NCI-H2196 (cell line): ENCODE data around the gene KRI1.
"Not testable (repeated sequence)": the region's sequence is repeated elsewhere in the genome, so short reads cannot be mapped to it uniquely, and the experiment has no call there.

Experiments used
- DNase-seq: peaks from one replicate; lab custom pipeline; 2025; ENCODE audit not compliant: unreplicated experiment; lab: John Stamatoyannopoulos, UW

The KRI1 gene

DNA sequence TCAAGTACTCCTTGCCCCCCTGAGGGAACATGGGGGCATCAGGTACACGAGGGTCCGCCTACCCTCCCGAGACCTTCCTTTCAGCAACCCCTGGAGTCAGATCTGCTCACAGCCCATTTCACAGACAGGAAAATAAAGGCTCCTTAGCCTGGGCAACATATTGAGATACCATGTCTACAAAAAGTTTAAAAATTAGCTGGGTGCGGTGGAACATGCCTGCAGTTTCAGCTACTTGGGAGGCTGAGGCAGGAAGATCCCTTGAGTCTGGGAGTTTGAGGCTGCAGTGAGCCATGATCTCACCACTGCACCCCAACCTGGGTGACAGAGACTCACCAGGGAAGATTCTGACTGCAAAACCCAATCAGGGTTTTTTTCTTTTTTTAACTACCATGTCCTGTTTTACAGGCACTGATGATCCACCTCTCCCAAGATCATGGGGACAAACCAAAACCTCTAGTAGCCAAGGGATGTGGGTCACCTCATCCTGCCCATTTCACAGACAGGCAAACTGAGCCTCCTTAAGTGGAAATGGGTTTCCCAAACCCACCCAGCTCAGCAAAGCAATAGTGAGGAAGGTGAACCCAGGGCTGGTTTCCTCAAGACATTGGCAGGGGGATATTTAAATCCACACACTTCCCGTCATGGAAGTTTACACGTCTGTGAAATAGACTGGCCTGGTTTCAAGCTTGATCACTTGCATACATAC lies 9.4 kb upstream of the KRI1 start:
- no peak for DNase-seq

DNA sequence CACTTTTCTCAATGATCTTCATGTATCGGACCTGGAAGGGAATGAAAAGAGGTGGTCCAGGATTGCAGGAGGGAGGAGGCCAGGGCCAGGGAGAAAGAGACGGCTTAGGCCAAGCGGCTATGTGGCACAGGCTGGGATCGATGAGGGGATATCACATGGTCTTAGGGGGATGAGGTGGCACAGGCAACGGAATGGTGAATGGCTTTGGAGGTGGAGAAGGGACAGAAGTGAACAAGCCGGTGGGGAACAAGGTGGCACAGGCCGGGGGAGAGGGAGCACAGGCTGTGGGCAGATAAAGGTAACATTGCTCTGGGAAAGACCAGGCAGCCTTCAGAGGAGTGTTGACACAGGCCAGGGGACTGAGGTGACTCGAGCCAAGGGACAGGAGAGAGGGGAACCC lies 8.7 kb upstream of the KRI1 start:
- DNase-seq = no peak

DNA sequence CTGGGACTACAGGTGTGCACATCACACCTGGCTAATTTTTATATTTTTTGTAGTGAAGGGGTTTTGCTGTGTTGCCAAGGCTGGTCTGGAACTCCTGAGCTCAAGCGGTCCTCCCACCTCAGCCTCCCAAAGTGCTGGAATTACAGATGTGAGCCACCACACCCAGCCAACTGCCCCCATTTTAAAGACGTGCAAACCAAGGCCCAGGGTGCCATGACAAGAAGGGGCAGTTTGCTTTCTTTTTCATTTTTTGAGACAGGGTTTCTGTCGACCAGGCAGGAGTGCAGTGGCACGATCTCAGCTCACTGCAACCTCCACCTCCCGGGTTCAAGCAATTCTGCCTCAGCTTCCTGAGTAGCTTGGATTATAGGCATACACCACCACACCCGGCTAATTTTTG lies 8.0 kb upstream of the KRI1 start:
- DNase-seq = not testable (repeated sequence)

DNA sequence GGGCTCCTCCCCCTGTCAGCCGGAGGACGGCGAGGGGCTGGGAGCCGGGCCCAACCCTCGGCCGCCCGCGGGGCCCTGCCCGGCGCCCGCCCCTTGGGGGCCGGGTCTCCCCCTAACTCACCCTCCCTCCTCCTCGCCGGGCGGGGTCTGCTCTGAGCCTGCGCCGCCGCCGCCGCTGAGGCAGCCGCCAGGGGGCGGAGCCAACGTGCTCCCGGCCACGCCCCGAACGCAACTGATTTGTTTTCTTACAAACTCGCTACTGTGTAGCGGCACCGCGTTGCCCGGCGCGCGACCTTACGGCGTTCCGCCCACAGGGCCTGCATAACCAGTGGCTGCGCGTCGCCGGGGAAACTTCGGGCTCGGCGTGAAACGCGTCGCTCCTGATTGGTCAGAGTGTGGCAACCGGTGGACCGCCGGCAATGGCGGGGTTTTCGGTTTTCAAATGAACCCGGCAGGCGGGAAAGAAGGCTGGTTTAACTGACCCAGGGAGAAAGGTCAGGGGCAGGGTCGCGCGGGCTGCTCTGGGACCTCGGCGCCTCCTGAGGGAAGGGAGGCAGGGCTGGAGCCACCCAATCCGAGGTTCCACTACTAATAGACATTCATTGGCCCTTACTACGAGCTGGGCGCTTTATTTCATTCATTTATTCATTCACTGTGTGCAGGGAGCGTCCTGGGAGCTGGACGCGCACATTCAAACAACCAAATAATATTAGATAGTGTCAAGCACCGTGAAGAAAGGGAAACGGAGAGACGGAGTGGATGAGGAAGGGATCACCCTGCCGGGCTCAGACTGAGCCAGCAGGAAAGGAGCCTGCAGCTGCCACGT lies 3.2 kb upstream of the KRI1 start, which contains the start of gene CDKN2D:
Gene CDKN2D, minus strand, starts transcription at position 154 of the 826 bp plus-strand sequence. CDS start 326 bp downstream, outside the sequence.
- DNase-seq = peak; percentile 100

DNA sequence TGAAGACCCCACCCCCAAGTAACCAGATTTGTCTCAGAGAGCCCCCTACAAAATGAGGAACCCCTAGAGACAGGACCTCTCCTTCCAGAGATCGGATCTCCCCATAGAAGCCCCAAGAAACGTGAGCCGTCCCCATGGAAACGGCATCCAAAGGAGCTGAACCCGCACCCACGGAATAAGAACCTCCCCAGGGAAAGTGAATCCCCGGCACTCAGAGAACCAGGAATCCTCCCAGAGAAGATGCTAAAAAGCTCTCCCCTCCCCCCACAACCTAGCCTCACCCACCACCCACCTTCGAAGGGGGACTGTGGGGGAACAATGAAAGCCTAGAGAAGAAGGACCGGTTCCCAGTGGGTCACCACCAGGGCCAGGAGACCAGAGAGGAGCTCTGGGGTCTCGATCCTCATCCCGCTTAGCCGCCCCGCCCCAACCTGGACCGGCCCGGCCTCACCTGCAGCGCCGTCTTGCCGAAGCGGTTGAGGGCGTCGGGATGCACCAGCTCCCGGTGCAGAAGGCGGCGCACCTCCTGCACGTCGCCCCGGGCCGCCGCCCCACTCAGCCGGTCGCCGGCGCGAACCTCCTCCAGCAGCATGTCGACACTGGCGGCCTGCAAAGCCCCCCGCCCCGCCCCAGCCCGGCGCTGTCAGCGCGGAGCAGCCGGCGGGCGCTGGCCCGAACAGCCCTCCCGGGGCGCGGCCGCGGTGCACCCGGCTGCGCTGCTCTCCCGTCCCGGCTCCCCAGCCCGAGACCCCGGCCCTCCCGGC lies 2.4 kb upstream of the KRI1 start:
- DNase-seq = peak; percentile 65

DNA sequence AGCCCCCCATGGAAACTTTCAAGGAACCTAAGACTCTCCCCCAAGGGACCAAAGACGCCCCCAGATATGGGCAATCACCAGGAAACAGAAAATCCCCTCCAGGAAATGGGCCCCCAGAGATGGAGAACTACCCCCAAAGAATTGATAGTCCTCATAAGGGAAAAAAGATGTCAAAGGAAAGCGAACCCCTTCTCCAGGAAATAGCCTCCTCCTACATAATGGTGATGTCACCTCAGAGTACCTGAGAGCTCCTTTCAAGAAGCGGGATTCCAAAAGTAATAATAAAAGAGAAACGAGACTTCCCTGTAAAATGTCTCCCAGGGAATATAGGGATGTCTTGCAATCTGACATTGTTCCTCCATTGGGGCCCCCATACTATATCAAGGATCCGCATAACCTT lies 1.8 kb upstream of the KRI1 start:
- DNase-seq = no peak

DNA sequence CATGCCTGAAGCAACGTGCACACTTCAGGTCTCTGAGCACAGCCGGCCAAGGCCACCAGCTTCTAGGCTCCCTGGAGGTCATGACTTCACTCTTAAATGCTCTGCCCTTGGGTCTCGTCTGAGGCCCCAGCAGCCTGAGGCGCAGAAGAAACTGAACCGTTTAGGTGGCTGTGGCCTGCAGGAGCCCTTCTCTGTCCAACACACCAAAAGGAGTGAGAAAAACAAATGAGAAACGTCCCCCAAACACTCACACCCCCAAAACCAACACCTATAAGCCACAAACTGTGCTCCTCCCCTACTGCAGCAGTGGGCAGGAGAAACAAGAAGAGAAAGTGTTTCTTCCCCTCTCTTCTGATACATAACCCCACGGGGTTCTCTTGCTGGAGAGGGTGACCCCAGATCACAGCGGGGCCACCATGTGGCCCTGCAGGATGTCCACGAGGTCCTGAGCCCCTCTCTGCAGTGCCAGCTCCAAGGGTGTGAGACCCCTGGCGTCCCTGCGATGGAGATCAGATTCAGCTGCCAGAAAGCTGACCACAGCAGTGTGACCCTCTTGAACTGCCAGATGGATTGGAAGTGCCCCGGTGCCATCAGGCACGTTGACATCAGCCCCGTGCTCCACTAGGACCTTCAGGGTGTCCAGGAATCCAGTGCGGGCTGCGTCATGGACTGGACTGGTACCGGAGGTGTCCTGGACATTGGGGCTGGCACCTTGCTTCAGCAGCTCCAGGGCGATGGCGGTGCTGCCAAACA lies 1.0 kb upstream of the KRI1 start:
- no peak for DNase-seq

DNA sequence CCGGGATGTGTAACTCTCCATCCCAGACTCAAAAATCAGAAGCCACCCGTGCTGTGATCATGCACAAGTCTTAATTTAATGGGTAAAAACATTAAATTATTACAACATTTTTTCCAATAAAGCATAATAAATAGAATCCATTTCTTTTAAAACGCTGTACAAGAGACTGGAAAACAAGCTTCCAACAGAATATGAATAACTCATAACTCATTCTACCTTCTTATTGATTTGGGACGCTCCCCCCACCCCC lies 523 bp upstream of the KRI1 start:
- no peak for DNase-seq

DNA sequence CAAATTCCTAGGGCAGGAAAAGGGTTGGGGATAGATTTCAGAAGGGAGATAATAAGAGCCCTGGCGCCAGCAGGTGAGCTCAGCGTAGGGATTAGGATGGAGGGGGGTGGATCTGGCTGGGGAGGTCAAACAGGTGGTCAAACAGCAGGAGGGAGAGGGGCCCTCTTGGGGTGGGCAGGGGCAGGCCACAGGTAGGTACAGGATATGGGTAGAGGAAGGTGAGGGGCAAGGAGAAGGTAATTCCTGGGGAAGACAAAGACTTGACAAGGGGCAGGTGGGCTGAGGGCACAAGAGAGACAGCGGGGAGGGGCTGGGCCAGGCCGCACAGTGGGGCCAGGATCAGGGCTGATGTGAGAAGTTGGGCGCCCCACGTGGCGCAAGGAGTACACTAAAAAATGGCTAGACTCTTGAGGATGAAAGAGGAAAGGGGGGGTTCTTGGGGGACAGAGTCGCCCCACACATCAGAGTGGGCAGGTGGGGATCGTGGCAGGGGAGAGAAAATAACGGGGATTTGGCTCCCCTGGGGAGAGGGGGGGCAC lies 713 bp downstream of the KRI1 start:
- peak; percentile 19 for DNase-seq

DNA sequence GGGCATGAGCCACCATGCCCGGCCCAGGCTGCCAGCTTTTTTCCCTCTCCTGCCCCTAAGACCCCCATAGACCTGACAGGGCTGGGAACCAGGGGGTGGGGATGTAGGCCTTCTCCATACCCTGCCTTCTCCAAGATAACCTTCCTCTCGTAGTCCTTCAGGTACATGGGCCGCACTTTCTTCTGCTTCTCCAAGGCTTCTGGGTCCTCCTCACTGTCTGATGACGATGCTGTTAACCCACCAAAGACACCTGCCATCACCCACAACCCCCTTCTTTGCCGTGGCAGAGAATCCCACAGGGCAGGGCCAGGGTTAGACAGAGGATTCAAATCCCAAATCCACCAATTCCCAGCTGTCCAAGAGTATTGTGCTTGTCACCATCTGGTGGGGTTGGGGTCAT lies 3.2 kb downstream of the KRI1 start:
- no peak for DNase-seq

DNA sequence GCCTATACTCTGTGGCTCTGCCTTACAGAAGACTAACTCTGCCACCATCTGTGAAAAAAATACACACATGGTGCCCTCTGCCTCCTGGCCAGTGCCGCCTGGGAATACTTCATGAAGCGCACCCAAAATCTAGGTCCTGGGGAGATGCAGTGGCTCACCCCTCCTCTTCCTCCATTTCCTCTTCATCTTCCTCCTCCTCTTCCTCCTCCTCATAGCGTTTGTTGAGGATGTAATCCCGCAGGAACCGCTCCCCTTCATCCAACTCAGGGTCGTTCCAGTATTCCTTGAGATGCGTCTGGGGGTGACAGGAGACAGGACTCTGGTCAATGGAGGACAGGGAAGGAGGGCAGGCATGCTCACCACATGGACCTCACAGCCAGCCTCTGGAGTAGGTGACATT lies 5.7 kb downstream of the KRI1 start:
- DNase-seq = no peak

DNA sequence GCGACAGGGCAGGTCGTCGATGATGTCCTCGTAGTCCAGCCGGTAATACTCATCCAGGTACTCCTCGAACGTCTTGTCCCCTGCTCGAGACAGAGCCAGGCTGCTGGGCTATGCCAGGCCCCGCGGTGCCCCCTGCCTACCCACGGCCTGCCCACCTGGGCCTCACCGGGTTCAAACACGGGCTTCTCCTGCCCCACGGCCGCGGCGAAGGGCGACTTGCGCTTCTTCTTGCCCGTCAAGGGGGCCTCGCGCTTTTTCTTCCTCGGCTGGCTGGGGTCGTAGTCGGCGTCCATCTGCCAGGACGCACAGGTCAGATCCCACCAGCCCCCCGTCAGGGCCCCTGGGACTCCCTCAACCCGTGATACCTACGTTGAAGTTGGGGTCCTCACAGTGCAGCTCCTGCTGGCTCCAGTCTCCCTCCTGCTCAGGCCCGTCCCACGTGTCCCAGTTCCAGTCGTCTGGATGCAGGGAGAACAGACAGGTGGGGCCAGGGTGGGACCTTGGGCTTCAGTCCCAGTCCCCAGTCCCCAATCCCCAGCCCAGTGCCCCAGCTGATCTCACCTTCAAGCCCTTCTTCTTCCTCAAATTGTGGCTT lies 8.1 kb downstream of the KRI1 start:
- DNase-seq = no peak

DNA sequence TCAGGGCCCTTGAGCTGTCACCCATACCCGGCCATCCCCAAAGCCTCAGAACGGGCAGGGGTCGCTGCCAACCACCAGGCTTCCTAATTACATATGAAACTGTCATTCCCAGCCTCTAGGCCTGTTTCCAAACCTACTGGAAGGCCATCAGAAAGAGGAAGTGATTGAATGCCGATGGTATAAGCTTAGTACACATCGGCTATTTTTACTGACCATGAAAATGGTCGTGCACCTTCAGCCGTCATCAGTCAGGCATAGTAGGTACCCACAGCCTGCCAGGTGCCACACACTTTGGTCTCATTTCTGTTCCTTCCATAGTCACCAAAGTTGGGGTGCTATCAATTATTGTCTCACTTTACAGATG lies 10.2 kb downstream of the KRI1 start:
- DNase-seq = no peak

DNA sequence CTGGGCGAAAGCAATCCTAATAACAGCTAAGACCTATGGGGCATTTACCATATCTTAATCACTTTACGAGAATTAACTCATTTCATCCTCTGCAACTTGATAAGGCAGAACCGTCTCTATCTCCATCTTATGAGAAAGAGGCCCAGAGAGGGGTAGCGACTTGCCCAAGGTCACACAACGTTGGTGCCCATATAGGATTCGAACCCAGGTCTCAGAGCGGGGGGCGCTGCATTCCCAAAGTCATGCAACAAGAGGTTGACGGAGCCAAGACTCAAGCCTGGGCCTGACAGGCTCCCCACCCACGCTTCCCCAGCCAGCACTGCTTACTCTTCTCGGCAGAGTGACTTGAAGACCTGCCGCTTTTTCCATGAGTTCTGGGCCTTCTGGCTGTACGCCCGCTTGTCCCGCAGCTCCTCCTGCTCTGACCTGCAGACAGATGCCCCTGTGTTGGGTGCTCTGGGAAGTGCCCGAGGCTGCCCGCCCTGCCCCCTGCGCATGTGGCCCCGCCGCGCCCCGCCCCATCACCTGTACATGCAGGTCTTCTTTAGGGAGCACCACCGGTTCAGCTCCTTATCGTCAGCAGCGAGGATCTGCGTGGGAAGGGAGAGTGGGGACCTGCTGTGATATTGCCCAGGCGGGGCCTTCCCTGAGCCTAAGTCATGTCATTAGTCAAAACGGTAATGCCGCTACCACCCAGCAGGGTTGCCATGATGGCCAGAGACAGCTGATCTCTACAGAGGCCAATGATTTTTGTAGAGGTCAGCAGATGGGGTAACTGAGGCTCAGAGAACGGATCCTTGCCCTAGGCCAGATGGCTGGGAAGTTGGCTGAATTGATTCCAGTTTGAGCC lies 10.8 kb downstream of the KRI1 start:
- DNase-seq = no peak

DNA sequence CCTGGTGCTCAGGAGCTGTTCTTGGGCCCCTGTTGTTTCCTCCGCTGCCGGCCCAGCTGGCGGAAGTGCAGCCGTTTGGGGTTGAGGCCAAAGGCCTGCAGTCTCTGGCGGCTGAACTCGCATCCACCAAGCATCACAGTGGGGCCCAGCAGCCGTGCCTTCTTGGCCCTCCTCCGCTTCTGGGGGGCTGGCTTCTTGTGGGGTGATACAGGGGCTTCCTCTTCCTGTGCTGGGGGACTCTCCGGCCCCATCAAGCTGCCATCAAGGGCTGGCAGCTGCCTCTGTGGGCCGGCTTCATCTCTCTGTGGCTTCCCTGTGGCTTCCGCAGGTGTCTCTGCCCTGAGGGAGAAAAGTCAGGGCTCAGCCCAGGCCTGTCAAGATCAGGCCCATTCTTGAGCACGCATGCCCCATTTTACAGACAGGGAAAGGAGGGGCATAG lies 11.8 kb downstream of the KRI1 start:
- no peak for DNase-seq

DNA sequence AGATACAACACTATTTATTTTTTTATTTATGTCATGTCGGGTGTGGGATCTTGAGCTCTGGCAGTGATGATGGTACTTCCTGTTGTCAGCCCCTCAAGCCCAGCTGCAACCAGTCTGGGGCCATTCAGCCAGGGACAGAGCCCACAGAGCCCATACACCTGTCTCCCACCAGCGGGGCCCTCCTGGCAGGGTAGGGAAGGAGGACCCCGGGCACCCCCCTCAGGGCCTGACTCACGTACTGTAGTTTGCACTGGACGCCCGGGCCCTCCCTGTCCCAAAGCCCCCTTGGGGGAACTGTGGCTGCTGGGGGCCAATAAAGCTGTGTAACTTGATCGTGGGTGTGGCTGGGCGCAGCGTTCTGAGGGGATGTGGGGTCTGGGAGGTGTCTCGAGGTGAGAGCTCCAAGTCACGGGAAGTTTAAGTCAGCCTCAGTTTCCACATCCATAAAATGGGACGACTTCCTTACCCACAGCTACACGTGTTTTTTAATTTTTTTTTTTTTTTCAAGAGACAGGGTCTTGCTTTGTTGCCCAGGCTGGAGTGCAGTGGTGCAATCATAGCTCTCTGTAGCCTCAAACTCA lies 12.6 kb downstream of the KRI1 start:
- DNase-seq = no peak

DNA sequence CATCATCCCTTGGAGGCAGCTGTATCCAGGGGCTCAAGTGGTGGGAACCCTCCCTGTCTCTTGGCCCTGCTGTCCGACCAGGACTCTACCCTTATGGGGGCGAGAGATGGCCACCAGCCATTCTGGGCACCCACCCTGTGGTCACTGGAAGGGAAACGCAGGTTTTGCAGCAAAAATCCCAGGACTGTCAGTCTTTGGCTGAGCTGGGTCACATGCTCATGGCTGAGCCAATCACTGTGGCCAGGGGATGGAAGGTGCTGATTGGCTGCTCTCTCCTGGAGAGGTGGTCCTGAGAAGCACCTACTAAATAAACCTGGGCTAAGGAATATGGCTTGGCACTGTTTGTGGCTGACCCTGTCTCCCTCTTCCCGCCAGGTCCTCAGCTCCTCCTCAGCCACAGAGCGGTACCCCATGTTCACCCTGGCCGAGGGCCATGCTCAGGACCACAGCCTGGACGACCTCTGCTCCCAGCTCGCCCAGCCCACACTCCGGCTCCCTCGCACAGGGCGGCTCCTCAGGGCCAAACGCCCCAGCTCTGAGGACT lies 13.2 kb downstream of the KRI1 start:
- DNase-seq = peak; percentile 26

DNA sequence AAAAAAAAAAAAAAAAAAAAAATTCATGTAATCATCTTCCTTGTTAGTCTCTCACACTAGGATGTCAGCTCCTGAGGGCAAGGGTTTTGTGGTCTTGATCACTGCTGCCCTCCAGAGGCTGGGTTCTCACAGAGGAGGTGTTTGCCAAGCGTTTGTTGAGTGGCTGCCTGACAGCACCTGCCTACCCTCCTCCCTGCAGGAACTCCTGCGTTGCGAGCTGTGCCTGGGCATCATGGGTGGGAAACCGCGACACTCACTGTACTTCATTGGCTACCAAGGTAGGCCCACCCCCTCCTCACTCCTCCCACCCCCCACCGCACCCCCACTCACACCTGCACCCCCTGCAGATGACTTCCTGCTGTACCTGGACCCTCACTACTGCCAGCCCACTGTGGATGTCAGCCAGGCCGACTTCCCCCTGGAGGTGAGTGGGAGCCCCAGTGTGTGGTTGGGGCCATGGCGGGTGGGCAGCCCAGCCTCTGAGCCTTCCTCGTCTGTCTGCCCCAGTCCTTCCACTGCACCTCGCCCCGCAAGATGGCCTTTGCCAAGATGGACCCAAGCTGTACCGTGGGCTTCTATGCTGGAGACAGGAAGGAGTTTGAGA lies 14.0 kb downstream of the KRI1 start:
- peak; percentile 26 for DNase-seq

DNA sequence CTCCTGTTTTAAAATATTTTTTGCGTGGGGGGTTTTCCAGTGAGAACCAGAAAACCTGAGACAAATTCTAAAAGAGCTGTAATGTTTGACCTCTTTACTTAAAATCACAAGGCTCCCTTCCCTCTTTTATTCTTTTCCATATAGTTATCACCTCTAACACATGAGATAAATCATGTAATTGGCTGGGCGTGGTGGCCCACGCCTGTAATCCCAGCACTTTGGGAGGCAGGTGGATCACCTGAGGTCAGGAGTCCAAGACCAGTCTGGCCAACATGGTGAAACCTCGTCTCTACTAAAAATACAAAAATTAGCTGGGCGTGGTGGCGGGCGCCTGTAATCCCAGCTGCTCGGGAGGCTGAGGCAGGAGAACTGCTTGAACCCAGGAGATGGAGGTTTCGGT lies 14.8 kb downstream of the KRI1 start:
- DNase-seq = not testable (repeated sequence)
